GM12878 (cell line): ENCODE measurements around the gene NMRK1. TPM values are rescaled to one million over a fixed set of nuclear protein-coding genes. Genes with fewer than 3 reads are reported as not detected.

Experiments
- ATAC-seq: fragments of 200-7000 bp; cut with Tn5 transposase; 3 replicates; pipeline ENCODE4 v1.9.1; 2020; ENCODE audit warnings: mild to moderate bottlenecking, moderate library complexity
- BruUV-seq: library from RNA; stranded (reverse); fragments of 400-500 nt; replicated peaks from 2 replicates; lab custom pipeline; 2021; lab: Mats Ljungman, UMichigan
- CTCF ChIA-PET: fragments of 300-600 bp; sonication (Branson Sonifier 250); formaldehyde crosslinking; extraction: SDS; loops from one replicate; lab custom pipeline; 2021; ENCODE audit warnings: inconsistent platforms; lab: Yijun Ruan, JAX
- POLR2A ChIA-PET: fragments of 350-600 bp; formaldehyde crosslinking; extraction: SDS; loops from one replicate; lab custom pipeline; 2021; ENCODE audit warnings: inconsistent platforms; lab: Charles Lee
- RAD21 ChIA-PET: fragments of 300-600 bp; sonication (Branson Sonifier 250); formaldehyde crosslinking; loops from one replicate; lab custom pipeline; 2023; ENCODE audit warnings: antibody characterized with exemption; ENCODE audit not compliant: unreplicated experiment; lab: Charles Lee
- SMC1A ChIA-PET: fragments of 300-600 bp; sonication (Branson Sonifier 250); formaldehyde crosslinking; loops from one replicate; lab custom pipeline; 2023; ENCODE audit not compliant: unreplicated experiment, uncharacterized antibody; lab: Charles Lee
- DNase-seq: peaks from one replicate; pipeline ENCODE4 v3.0.0-alpha.2; 2011; ENCODE audit warnings: low read depth, low spot score
- FAIRE-seq: peaks from 3 replicates; lab custom pipeline; 2011; peaks lifted over from hg19 to GRCh38; lab: Jason Lieb, UNC
- H2AFZ ChIP-seq: 2 replicates; pipeline ENCODE4 v1.6.0; 2011; ENCODE audit warnings: low read depth, low read length, control low read depth; ENCODE audit not compliant: control insufficient read depth
- H3K27ac ChIP-seq: 2 replicates; pipeline ENCODE4 v1.5.1; 2011; ENCODE audit warnings: control low read depth; ENCODE audit not compliant: control insufficient read depth, insufficient read depth
- H3K27me3 ChIP-seq, 2 experiments: replicated peaks in 1 of 2; 2 replicates each; pipeline versions ENCODE4 v1.6.0 to v1.6.1; 2011; ENCODE audit warnings: low read length in 1 of 2; ENCODE audit not compliant: control insufficient read depth in 2 of 2, insufficient read depth in 2 of 2
- H3K36me3 ChIP-seq, 2 experiments: 2 replicates each; pipeline ENCODE4 v1.5.1; 2011; ENCODE audit warnings: low read length in 1 of 2; ENCODE audit not compliant: control insufficient read depth in 2 of 2, insufficient read depth in 2 of 2
- H3K4me1 ChIP-seq: 2 replicates; pipeline ENCODE4 v1.6.1; 2011; ENCODE audit warnings: mild to moderate bottlenecking, low read length, moderate library complexity, mixed read lengths; ENCODE audit not compliant: control insufficient read depth, insufficient read depth
- H3K4me2 ChIP-seq: 2 replicates; pipeline ENCODE4 v1.6.0; 2011; ENCODE audit warnings: control low read depth; ENCODE audit not compliant: control insufficient read depth, insufficient read depth
- H3K4me3 ChIP-seq: fragments of 200-600 bp; sonication (generic); 2 replicates; pipeline ENCODE4 v1.5.1; 2016
- H3K79me2 ChIP-seq: 2 replicates; pipeline ENCODE4 v1.6.0; 2011; ENCODE audit warnings: low read length; ENCODE audit not compliant: control insufficient read depth, insufficient read depth
- H3K9ac ChIP-seq: 2 replicates; pipeline ENCODE4 v1.8.0; 2011; ENCODE audit warnings: low read length, control low read depth, mixed read lengths; ENCODE audit not compliant: control insufficient read depth, insufficient read depth
- H3K9me3 ChIP-seq: replicated peaks from 3 replicates; pipeline ENCODE4 v1.5.1; 2011; ENCODE audit warnings: mild to moderate bottlenecking, low read length; ENCODE audit not compliant: control insufficient read depth, insufficient read depth
- H4K20me1 ChIP-seq: 2 replicates; pipeline ENCODE4 v1.6.0; 2011; ENCODE audit not compliant: control insufficient read depth, insufficient read depth
- ATF7 ChIP-seq: fragments of 450-650 bp; IDR thresholded peaks from 2 replicates; pipeline ENCODE4 v1.6.1; 2016; ENCODE audit warnings: low read depth, mild to moderate bottlenecking
- BCL3 ChIP-seq: IDR thresholded peaks from 2 replicates; pipeline ENCODE4 v1.6.1; 2011; ENCODE audit warnings: borderline replicate concordance, low read depth, mild to moderate bottlenecking, moderate library complexity, low read length; ENCODE audit not compliant: insufficient read depth, poor library complexity, severe bottlenecking
- CHD4 ChIP-seq: fragments of 200-600 bp; sonication (generic); IDR thresholded peaks from 2 replicates; pipeline ENCODE4 v1.6.1; 2016; ENCODE audit warnings: mild to moderate bottlenecking
- CTCF ChIP-seq, 3 experiments: IDR thresholded peaks in 2 of 3; conservative IDR thresholded peaks in 1 of 3; 2 replicates each; pipeline ENCODE4 v1.5.1; 2011; ENCODE audit warnings: low read depth in 3 of 3, low read length in 3 of 3, mild to moderate bottlenecking in 3 of 3, control low read depth in 2 of 3, moderate library complexity in 2 of 3, inconsistent platforms in 1 of 3, mixed read lengths in 1 of 3; ENCODE audit not compliant: control insufficient read depth in 2 of 3, insufficient read depth in 1 of 3; ENCODE audit errors: extremely low read depth in 1 of 3
- IKZF2 ChIP-seq, 2 experiments: fragments of 450-650 bp; IDR thresholded peaks; 2 replicates each; pipeline ENCODE4 v1.6.1; 2017; ENCODE audit warnings: mild to moderate bottlenecking in 2 of 2, moderate library complexity in 2 of 2
- IRF5 ChIP-seq: fragments of 450-650 bp; IDR thresholded peaks from 2 replicates; pipeline ENCODE4 v1.6.1; 2017; ENCODE audit warnings: borderline replicate concordance
- JUND ChIP-seq: IDR thresholded peaks from 2 replicates; pipeline ENCODE4 v1.6.1; 2012; ENCODE audit warnings: low read depth, mild to moderate bottlenecking, low read length, improper control_type of control experiment, moderate library complexity
- MEF2B ChIP-seq: fragments of 450-650 bp; IDR thresholded peaks from 2 replicates; pipeline ENCODE4 v1.6.1; 2018; ENCODE audit warnings: mild to moderate bottlenecking, moderate library complexity; ENCODE audit not compliant: partially characterized antibody, poor library complexity, severe bottlenecking
- NR2F1 ChIP-seq: fragments of 450-650 bp; conservative IDR thresholded peaks from 2 replicates; pipeline ENCODE4 v1.6.1; 2017; ENCODE audit warnings: mild to moderate bottlenecking
- POLR2AphosphoS2 ChIP-seq: IDR thresholded peaks from 2 replicates; pipeline ENCODE4 v1.6.1; 2011; ENCODE audit warnings: low read depth, mild to moderate bottlenecking, low read length, improper control_type of control experiment, moderate library complexity
- SIN3A ChIP-seq: IDR thresholded peaks from 2 replicates; pipeline ENCODE4 v1.6.1; 2012; ENCODE audit warnings: low read depth, low read length, improper control_type of control experiment
- SIX5 ChIP-seq: IDR thresholded peaks from 2 replicates; pipeline ENCODE4 v1.6.1; 2011; ENCODE audit warnings: mild to moderate bottlenecking, low read depth, low read length, moderate library complexity; ENCODE audit not compliant: severe bottlenecking
- SREBF1 ChIP-seq: IDR thresholded peaks from 2 replicates; pipeline ENCODE4 v1.6.1; 2012; ENCODE audit warnings: mild to moderate bottlenecking, low read length
- ZNF384 ChIP-seq: IDR thresholded peaks from 2 replicates; pipeline ENCODE4 v1.6.1; 2012; ENCODE audit warnings: low read depth, mild to moderate bottlenecking, low read length, improper control_type of control experiment, borderline replicate concordance
- ZSCAN29 ChIP-seq: fragments of 450-650 bp; IDR thresholded peaks from 2 replicates; pipeline ENCODE4 v1.6.1; 2017; ENCODE audit warnings: mild to moderate bottlenecking, moderate library complexity
- WGBS: methylation state at CpG from one replicate; pipeline ENCODE4 v1.1.6; 2016; ENCODE audit warnings: low lambda C conversion rate; ENCODE audit not compliant: insufficient replicate concordance, insufficient coverage; ENCODE audit errors: missing lambda C conversion rate; 5-methylcytosine and 5-hydroxymethylcytosine counted together
- in situ Hi-C: fragments of 300-500 bp; cut with MboI; formaldehyde crosslinking; loops from 9 replicates; pipeline ENCODE4 v1.14.3; 2018; ENCODE audit warnings: mixed read lengths
- intact Hi-C: fragments of 100-400 bp; cut with micrococcal nuclease; formaldehyde crosslinking; loops from one replicate; pipeline ENCODE4 v1.14.2; 2022; ENCODE audit not compliant: unreplicated experiment
- polyA plus RNA-seq, 11 experiments: library from polyadenylated mRNA; depleted of rRNA in 4 of 11; unstranded in 6 of 11; stranded (reverse) in 5 of 11; fragments of >200 nt; fragmentation: Nextera tagmentation in 4 of 11; fragmentation: Illumina TruSeq in 1 of 11; extraction: Ambion mirVana in 4 of 11; extraction: Trizol in 1 of 11; gene quantifications; 1 replicate in 1 of 11; 2 replicates in 10 of 11; pipeline versions ENCODE4 v1.2.1 to v1.2.3, GENCODE V29; 2011 to 2016; ENCODE audit warnings: inconsistent platforms in 2 of 11, missing spikeins in 2 of 11, low read depth in 1 of 11
- total RNA-seq, 4 experiments: library from RNA; depleted of rRNA in 3 of 4; stranded (reverse); fragments of >200 nt in 3 of 4; fragmentation: Illumina TruSeq in 1 of 4; extraction: Trizol in 1 of 4; gene quantifications; 2 replicates each; pipeline versions ENCODE4 v1.2.1 to v1.2.3, GENCODE V29; 2013 to 2021

NMRK1 gene
- total and polyA plus RNA-seq, 10 of the 15 experiments (the other 5 are each of a cell fraction or from before 2014, with no cell fraction given) = 8.4 to 17.2 (median 12.1) TPM

GRCh38 chr9:75072895-75073294, 15.1 kb downstream of the NMRK1 start:
- SMC1A ChIA-PET = no interaction called here
- no peak for ATAC-seq

More at GRCh38 chr9:75072895-75073294, 15.1 kb downstream of the NMRK1 start:
- no peaks in the 10 kb centered on the region for H3K9me3 ChIP-seq
- 98% methylated on average over 4 of the region's 4 CpGs for WGBS
- CTCF ChIA-PET = interaction anchor here (1.3 to 5.8 kb wide), 5 partner anchors 43 to 302 kb away, joined by 3 to 113 read pairs (median 5); no protein-coding TSS in a partner anchor
- in situ Hi-C loops = no loop called here
- no peak overlapping the region for H3K4me3 ChIP-seq
- no peak overlapping the region for H2AFZ ChIP-seq
- H3K36me3 ChIP-seq = no peaks in the 10 kb centered on the region
- RAD21 ChIA-PET = interaction anchor here (4.2 kb wide), 1 partner anchor 299 kb away, joined by 24 read pairs; no protein-coding TSS in a partner anchor
- BruUV-seq = no TSS peak
- H3K27ac ChIP-seq = no peak overlapping the region
- intact Hi-C loops = no loop called here
- no peaks in the 10 kb centered on the region; the same call in 1 of the 2 replicates for H3K4me1 ChIP-seq
- no peak overlapping the region for H3K4me2 ChIP-seq
- no peaks in the 10 kb centered on the region for H3K27me3 ChIP-seq
- POLR2A ChIA-PET = no interaction called here
- H3K79me2 ChIP-seq = no peaks in the 10 kb centered on the region
- DNase-seq = no peak
- H3K9ac ChIP-seq = no peak overlapping the region
- H4K20me1 ChIP-seq = no peaks in the 10 kb centered on the region
- no peak for FAIRE-seq
- no peak for TF ChIP-seq IKZF2 (IDR thresholded peaks at IDR 0.05)
- TF ChIP-seq ZNF384 = no peak
- TF ChIP-seq SIX5 = no peak
- TF ChIP-seq NR2F1 = no peak
- no peak for TF ChIP-seq ATF7
- no peak for TF ChIP-seq IRF5
- TF ChIP-seq CHD4 = no peak
- no peak for TF ChIP-seq POLR2AphosphoS2
- no peak for TF ChIP-seq MEF2B
- TF ChIP-seq SIN3A = no peak
- no peak for TF ChIP-seq CTCF (IDR thresholded peaks at IDR 0.05 in 2 of 3, conservative IDR thresholded peaks at IDR 0.05 in 1 of 3; ENCODE audit: control insufficient read depth in 2 of 3, extremely low read depth in 1 of 3, insufficient read depth in 1 of 3, low read depth in 3 of 3, low read length in 3 of 3)
- TF ChIP-seq JUND = no peak
- TF ChIP-seq ZSCAN29 = no peak
- TF ChIP-seq SREBF1 = no peak
- TF ChIP-seq BCL3 = no peak
